HepG2 (cell line): ENCODE results near the gene SLC4A8. TPM values are rescaled to one million over a fixed set of nuclear protein-coding genes. Genes with fewer than 3 reads are reported as not detected.

Experiments
- FOXJ3 ChIP-seq: sonication (generic); formaldehyde crosslinking; IDR thresholded peaks from 2 replicates; pipeline ENCODE4 v1.4.0; 2020; ENCODE audit warnings: missing genetic modification reagents, mild to moderate bottlenecking, borderline replicate concordance
- KDM6A ChIP-seq: IDR thresholded peaks from 2 replicates; pipeline ENCODE4 v1.6.1; 2016; ENCODE audit warnings: low read depth
- MAFK ChIP-seq, 2 experiments: IDR thresholded peaks in 1 of 2; conservative IDR thresholded peaks in 1 of 2; 2 replicates each; pipeline ENCODE4 v1.6.1; 2011; ENCODE audit warnings: improper control_type of control experiment in 2 of 2, low read length in 2 of 2
- NR1H2 ChIP-seq: sonication (generic); formaldehyde crosslinking; IDR thresholded peaks from 2 replicates; pipeline ENCODE4 v1.8.1; 2022; ENCODE audit warnings: low read depth, missing genetic modification reagents, borderline replicate concordance
- PAF1 ChIP-seq: IDR thresholded peaks from 2 replicates; pipeline ENCODE4 v1.6.1; 2016; ENCODE audit warnings: missing genetic modification reagents, missing compliant biosample characterization
- SIX4 ChIP-seq: sonication (generic); formaldehyde crosslinking; IDR thresholded peaks from 2 replicates; pipeline ENCODE4 v1.4.0; 2020; ENCODE audit warnings: missing genetic modification reagents
- SPEN ChIP-seq: sonication (generic); formaldehyde crosslinking; IDR thresholded peaks from 2 replicates; pipeline ENCODE4 v1.5.1; 2020; ENCODE audit warnings: low read depth, mild to moderate bottlenecking, missing genetic modification reagents
- ZNF547 ChIP-seq: sonication (generic); formaldehyde crosslinking; IDR thresholded peaks from 2 replicates; pipeline ENCODE4 v1.5.1; 2020; ENCODE audit warnings: mild to moderate bottlenecking, missing genetic modification reagents
- polyA plus RNA-seq, 8 experiments: library from polyadenylated mRNA; depleted of rRNA in 3 of 8; stranded (reverse) in 7 of 8; unstranded in 1 of 8; fragments of >200 nt; fragmentation: Illumina TruSeq in 4 of 8; extraction: Trizol in 4 of 8; gene quantifications; 2 replicates each; pipeline versions ENCODE4 v1.2.1 to v1.2.3, GENCODE V29; 2011 to 2016; ENCODE audit warnings: low read depth in 4 of 8, missing spikeins in 1 of 8, mixed read lengths in 1 of 8; ENCODE audit not compliant: insufficient read depth in 1 of 8
- total RNA-seq, 5 experiments: library from RNA; depleted of rRNA; stranded (reverse); fragments of >200 nt; fragmentation: Illumina TruSeq; extraction: Trizol; gene quantifications; 2 replicates each; pipeline ENCODE4 v1.2.3, GENCODE V29; 2016; ENCODE audit warnings: low read depth in 1 of 5
- TF ChIP-seq, protein P1 (sequence below), 2 experiments: sonication (generic) in 1 of 2; formaldehyde crosslinking in 1 of 2; IDR thresholded peaks; 2 replicates each; pipeline versions ENCODE4 v1.6.1 to v1.9.0; 2014 to 2022; ENCODE audit warnings: antibody characterized with exemption in 1 of 2, borderline replicate concordance in 1 of 2, inconsistent platforms in 1 of 2, low read depth in 1 of 2, missing genetic modification reagents in 1 of 2
- TF ChIP-seq, protein P2 (sequence below): sonication (generic); formaldehyde crosslinking; conservative IDR thresholded peaks from 2 replicates; pipeline ENCODE4 v1.4.0; 2020; ENCODE audit warnings: missing genetic modification reagents
- TF ChIP-seq, protein P3 (sequence below): IDR thresholded peaks from 2 replicates; pipeline ENCODE4 v1.6.1; 2016; ENCODE audit warnings: low read depth

SLC4A8 gene
- total and polyA plus RNA-seq, 2 of the 13 experiments (the other 11 are each of a cell fraction or from before 2014, with no cell fraction given) = under 0.01 to 0.07 TPM

DNA sequence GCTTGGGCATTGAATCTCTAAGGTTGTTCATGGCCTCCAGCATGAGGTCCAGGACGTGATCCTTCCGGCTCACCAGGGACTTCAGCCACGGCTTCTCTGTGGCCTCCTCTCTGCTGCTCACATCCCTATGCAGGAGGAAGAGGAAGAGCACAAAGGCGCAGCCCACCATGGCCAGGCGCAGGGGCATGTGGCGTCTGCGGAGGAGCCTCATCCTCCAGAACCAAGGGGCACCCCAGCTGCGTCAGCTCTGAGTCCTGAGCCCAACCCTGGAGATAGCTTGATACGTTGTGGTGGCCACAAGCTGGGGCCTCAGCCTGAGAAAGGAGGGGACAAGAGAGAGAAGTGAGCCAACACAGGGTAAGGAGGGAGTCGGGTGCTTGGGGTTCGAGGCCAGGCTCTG is 45.1 kb upstream of the SLC4A8 start (continued):
- TF ChIP-seq KDM6A (CRISPR knock-in tag) (no peak), MAFK (conservative IDR thresholded peaks at IDR 0.05 in 1 of 2, IDR thresholded peaks at IDR 0.05 in 1 of 2; ENCODE audit: low read length in 2 of 2) (no peak), SIX4 (CRISPR knock-in tag) (no peak), PAF1 (no peak), NR1H2 (CRISPR knock-in tag) (no peak), FOXJ3 (no peak), ZNF547 (CRISPR knock-in tag) (no peak), SPEN (CRISPR knock-in tag) (no peak)
- TF ChIP-seq, protein P1, sequence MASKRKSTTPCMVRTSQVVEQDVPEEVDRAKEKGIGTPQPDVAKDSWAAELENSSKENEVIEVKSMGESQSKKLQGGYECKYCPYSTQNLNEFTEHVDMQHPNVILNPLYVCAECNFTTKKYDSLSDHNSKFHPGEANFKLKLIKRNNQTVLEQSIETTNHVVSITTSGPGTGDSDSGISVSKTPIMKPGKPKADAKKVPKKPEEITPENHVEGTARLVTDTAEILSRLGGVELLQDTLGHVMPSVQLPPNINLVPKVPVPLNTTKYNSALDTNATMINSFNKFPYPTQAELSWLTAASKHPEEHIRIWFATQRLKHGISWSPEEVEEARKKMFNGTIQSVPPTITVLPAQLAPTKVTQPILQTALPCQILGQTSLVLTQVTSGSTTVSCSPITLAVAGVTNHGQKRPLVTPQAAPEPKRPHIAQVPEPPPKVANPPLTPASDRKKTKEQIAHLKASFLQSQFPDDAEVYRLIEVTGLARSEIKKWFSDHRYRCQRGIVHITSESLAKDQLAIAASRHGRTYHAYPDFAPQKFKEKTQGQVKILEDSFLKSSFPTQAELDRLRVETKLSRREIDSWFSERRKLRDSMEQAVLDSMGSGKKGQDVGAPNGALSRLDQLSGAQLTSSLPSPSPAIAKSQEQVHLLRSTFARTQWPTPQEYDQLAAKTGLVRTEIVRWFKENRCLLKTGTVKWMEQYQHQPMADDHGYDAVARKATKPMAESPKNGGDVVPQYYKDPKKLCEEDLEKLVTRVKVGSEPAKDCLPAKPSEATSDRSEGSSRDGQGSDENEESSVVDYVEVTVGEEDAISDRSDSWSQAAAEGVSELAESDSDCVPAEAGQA (IDR thresholded peaks at IDR 0.05; ENCODE audit: low read depth) = no peak
- TF ChIP-seq, protein P1 (CRISPR knock-in tag; IDR thresholded peaks at IDR 0.05; ENCODE audit: borderline replicate concordance) = no peak
- TF ChIP-seq, protein P2, sequence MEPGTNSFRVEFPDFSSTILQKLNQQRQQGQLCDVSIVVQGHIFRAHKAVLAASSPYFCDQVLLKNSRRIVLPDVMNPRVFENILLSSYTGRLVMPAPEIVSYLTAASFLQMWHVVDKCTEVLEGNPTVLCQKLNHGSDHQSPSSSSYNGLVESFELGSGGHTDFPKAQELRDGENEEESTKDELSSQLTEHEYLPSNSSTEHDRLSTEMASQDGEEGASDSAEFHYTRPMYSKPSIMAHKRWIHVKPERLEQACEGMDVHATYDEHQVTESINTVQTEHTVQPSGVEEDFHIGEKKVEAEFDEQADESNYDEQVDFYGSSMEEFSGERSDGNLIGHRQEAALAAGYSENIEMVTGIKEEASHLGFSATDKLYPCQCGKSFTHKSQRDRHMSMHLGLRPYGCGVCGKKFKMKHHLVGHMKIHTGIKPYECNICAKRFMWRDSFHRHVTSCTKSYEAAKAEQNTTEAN (CRISPR knock-in tag) = no peak
- TF ChIP-seq, protein P3, sequence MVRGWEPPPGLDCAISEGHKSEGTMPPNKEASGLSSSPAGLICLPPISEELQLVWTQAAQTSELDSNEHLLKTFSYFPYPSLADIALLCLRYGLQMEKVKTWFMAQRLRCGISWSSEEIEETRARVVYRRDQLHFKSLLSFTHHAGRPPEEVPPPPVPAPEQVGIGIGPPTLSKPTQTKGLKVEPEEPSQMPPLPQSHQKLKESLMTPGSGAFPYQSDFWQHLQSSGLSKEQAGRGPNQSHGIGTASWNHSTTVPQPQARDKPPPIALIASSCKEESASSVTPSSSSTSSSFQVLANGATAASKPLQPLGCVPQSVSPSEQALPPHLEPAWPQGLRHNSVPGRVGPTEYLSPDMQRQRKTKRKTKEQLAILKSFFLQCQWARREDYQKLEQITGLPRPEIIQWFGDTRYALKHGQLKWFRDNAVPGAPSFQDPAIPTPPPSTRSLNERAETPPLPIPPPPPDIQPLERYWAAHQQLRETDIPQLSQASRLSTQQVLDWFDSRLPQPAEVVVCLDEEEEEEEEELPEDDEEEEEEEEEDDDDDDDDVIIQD = no peak
- TF ChIP-seq, all 625 proteins: peak for 0
